Astrocyte (in vitro differentiated cells and primary cell): Measurements from ENCODE around the gene DNASE2B. TPM values are rescaled to one million over a fixed set of nuclear protein-coding genes. Genes with fewer than 3 reads are reported as not detected.

Experiments used
- DNase-seq: peaks from one replicate; pipeline ENCODE4 v3.0.0-alpha.2; 2010; ENCODE audit warnings: low read depth
- FAIRE-seq: peaks from 2 replicates; lab custom pipeline; 2011; peaks lifted over from hg19 to GRCh38; lab: Jason Lieb, UNC
- H2AFZ ChIP-seq: 2 replicates; pipeline ENCODE4 v1.6.0; 2012; ENCODE audit warnings: low read depth, low read length, inconsistent platforms
- H3K27ac ChIP-seq: 2 replicates; pipeline ENCODE4 v1.5.1; 2011; ENCODE audit warnings: low read depth, low read length, inconsistent platforms
- H3K27me3 ChIP-seq: 2 replicates; pipeline ENCODE4 v1.6.0; 2011; ENCODE audit warnings: low read length, inconsistent platforms; ENCODE audit not compliant: insufficient read depth
- H3K36me3 ChIP-seq: 2 replicates; pipeline ENCODE4 v1.5.1; 2011; ENCODE audit warnings: low read length, inconsistent platforms; ENCODE audit not compliant: insufficient read depth
- H3K4me1 ChIP-seq: 2 replicates; pipeline ENCODE4 v1.5.1; 2011; ENCODE audit warnings: low read length, inconsistent platforms; ENCODE audit not compliant: insufficient read depth
- H3K4me2 ChIP-seq: 2 replicates; pipeline ENCODE4 v1.6.0; 2012; ENCODE audit warnings: low read length, inconsistent platforms
- H3K4me3 ChIP-seq: 2 replicates; pipeline ENCODE4 v1.5.1; 2011; ENCODE audit warnings: low read depth, mild to moderate bottlenecking, low read length, inconsistent platforms; ENCODE audit not compliant: insufficient read depth
- H3K79me2 ChIP-seq: 2 replicates; pipeline ENCODE4 v1.6.0; 2012; ENCODE audit warnings: mild to moderate bottlenecking, low read length, inconsistent platforms; ENCODE audit not compliant: insufficient read depth
- H3K9ac ChIP-seq: 2 replicates; pipeline ENCODE4 v1.6.0; 2012; ENCODE audit warnings: mild to moderate bottlenecking, low read length, inconsistent platforms
- H3K9me3 ChIP-seq: 2 replicates; pipeline ENCODE4 v1.5.1; 2012; ENCODE audit warnings: low read depth, mild to moderate bottlenecking, low read length, inconsistent platforms; ENCODE audit not compliant: insufficient read depth
- H4K20me1 ChIP-seq: 2 replicates; pipeline ENCODE4 v1.6.0; 2012; ENCODE audit warnings: low read length, inconsistent platforms; ENCODE audit not compliant: insufficient read depth
- H3K27ac Mint-ChIP-seq: one replicate; pipeline ENCODE4 v1.8.0; 2021; ENCODE audit warnings: mild to moderate bottlenecking, mixed read lengths; ENCODE audit not compliant: unreplicated experiment
- H3K27me3 Mint-ChIP-seq: one replicate; pipeline ENCODE4 v1.8.0; 2021; ENCODE audit warnings: low read depth, mixed read lengths; ENCODE audit not compliant: unreplicated experiment
- H3K36me3 Mint-ChIP-seq: one replicate; pipeline ENCODE4 v1.8.0; 2021; ENCODE audit warnings: low read depth, mixed read lengths; ENCODE audit not compliant: unreplicated experiment
- H3K4me1 Mint-ChIP-seq: one replicate; pipeline ENCODE4 v1.8.0; 2021; ENCODE audit warnings: low read depth, mixed read lengths; ENCODE audit not compliant: unreplicated experiment
- H3K4me3 Mint-ChIP-seq: one replicate; pipeline ENCODE4 v1.8.0; 2021; ENCODE audit warnings: mild to moderate bottlenecking, moderate library complexity, mixed read lengths; ENCODE audit not compliant: unreplicated experiment
- H3K9me3 Mint-ChIP-seq: one replicate; pipeline ENCODE4 v1.8.0; 2021; ENCODE audit warnings: mild to moderate bottlenecking, mixed read lengths; ENCODE audit not compliant: unreplicated experiment
- CTCF ChIP-seq: IDR thresholded peaks from 2 replicates; pipeline ENCODE4 v1.5.1; 2011; ENCODE audit warnings: low read depth, mild to moderate bottlenecking, inconsistent platforms, low read length, moderate library complexity; ENCODE audit not compliant: insufficient read depth
- EZH2 ChIP-seq: IDR thresholded peaks from 2 replicates; pipeline ENCODE4 v1.6.1; 2012; ENCODE audit warnings: mild to moderate bottlenecking, low read length, inconsistent platforms; ENCODE audit not compliant: insufficient read depth
- total RNA-seq: library from RNA; stranded (reverse); gene quantifications from 2 replicates; pipeline ENCODE4 v1.2.1, GENCODE V29; 2021

The DNASE2B gene
- total RNA-seq, 1 donor from 2014 or later, result not detected

- TF ChIP-seq CTCF (no peak), EZH2 (no peak)
- Histone ChIP-seq H3K4me3 (no peak overlapping the region), H4K20me1 (no peaks in the 10 kb centered on the region), H3K9ac (no peak overlapping the region), H3K4me2 (peak overlapping the region; percentile 45), H3K27ac (no peak overlapping the region), H3K79me2 (no peaks in the 10 kb centered on the region), H3K27me3 (no peaks in the 10 kb centered on the region), H2AFZ (no peak overlapping the region), H3K9me3 (no peaks in the 10 kb centered on the region), H3K36me3 (no peaks in the 10 kb centered on the region), H3K4me1 (peaks cover 40% of the 10 kb centered on the region)
- Mint-ChIP-seq H3K27me3 (peaks cover 2% of the 10 kb centered on the region), H3K4me1 (peaks cover 12% of the 10 kb centered on the region), H3K4me3 (no peak overlapping the region), H3K9me3 (no peaks in the 10 kb centered on the region), H3K36me3 (no peaks in the 10 kb centered on the region), H3K27ac (no peak overlapping the region)
- FAIRE-seq (no peak), DNase-seq (peak; percentile 90)
Observed at GRCh38 chr1:84377480-84378095, 20.7 kb upstream of the DNASE2B start.

- no peaks in the 10 kb centered on the region for H3K9me3 Mint-ChIP-seq
- no peak overlapping the region for H3K4me3 Mint-ChIP-seq
- no peaks in the 10 kb centered on the region for H3K36me3 Mint-ChIP-seq
- Histone ChIP-seq H3K36me3 (no peaks in the 10 kb centered on the region), H3K9ac (peak overlapping the region; percentile 3), H3K4me1 (peaks cover 40% of the 10 kb centered on the region), H3K27me3 (no peaks in the 10 kb centered on the region), H2AFZ (no peak overlapping the region), H3K27ac (peak overlapping the region; percentile 2), H3K4me2 (peak overlapping the region; percentile 64), H4K20me1 (no peaks in the 10 kb centered on the region), H3K9me3 (no peaks in the 10 kb centered on the region), H3K79me2 (no peaks in the 10 kb centered on the region), H3K4me3 (no peak overlapping the region)
- peak; percentile 95 for DNase-seq
- TF ChIP-seq EZH2 (no peak), CTCF (no peak)
- FAIRE-seq, result peak; percentile 86
- peaks cover 12% of the 10 kb centered on the region for H3K4me1 Mint-ChIP-seq
- H3K27me3 Mint-ChIP-seq, result no peaks in the 10 kb centered on the region
- no peak overlapping the region for H3K27ac Mint-ChIP-seq
Observed at GRCh38 chr1:84379138-84379916, 19.0 kb upstream of the DNASE2B start.

GRCh38 chr1:84379917-84380180, 18.4 kb upstream of the DNASE2B start:
- Mint-ChIP-seq H3K36me3 (no peaks in the 10 kb centered on the region), H3K27ac (no peak overlapping the region), H3K4me1 (peaks cover 12% of the 10 kb centered on the region), H3K4me3 (no peak overlapping the region), H3K9me3 (no peaks in the 10 kb centered on the region), H3K27me3 (no peaks in the 10 kb centered on the region)
- Histone ChIP-seq H3K9me3 (no peaks in the 10 kb centered on the region), H3K27ac (no peak overlapping the region), H2AFZ (no peak overlapping the region), H3K9ac (peak overlapping the region; percentile 3), H3K4me3 (no peak overlapping the region), H3K36me3 (no peaks in the 10 kb centered on the region), H3K4me1 (peaks cover 40% of the 10 kb centered on the region), H4K20me1 (no peaks in the 10 kb centered on the region), H3K79me2 (no peaks in the 10 kb centered on the region), H3K27me3 (no peaks in the 10 kb centered on the region), H3K4me2 (peak overlapping the region; percentile 64)
- TF ChIP-seq CTCF (no peak), EZH2 (no peak)
- no peak for DNase-seq
- FAIRE-seq, result no peak
